RWPE2 (cell line): ENCODE measurements around the gene ARPC2.

Experiments
- ATAC-seq: fragments of 200-7000 bp; cut with Tn5 transposase; 3 replicates; pipeline ENCODE4 v1.9.1; 2021; ENCODE audit warnings: low read depth
- DNase-seq: peaks from one replicate; pipeline ENCODE4 v3.0.0-alpha.2; 2020; ENCODE audit warnings: low spot score
- H3K27ac ChIP-seq: fragments of 450-650 bp; 2 replicates; pipeline ENCODE4 v1.5.1; 2017; ENCODE audit warnings: mild to moderate bottlenecking; ENCODE audit not compliant: poor library complexity, severe bottlenecking
- H3K27me3 ChIP-seq: fragments of 250-450 bp; sonication (Bioruptor Pico); 2 replicates; pipeline ENCODE4 v1.5.1; 2021; ENCODE audit warnings: mild to moderate bottlenecking, moderate library complexity; ENCODE audit not compliant: insufficient read depth, poor library complexity, severe bottlenecking
- H3K36me3 ChIP-seq: fragments of 250-450 bp; sonication (Bioruptor Pico); 2 replicates; pipeline ENCODE4 v1.5.1; 2020; ENCODE audit warnings: low read depth, mild to moderate bottlenecking, moderate library complexity
- H3K4me1 ChIP-seq: fragments of 250-450 bp; sonication (Bioruptor Pico); 2 replicates; pipeline ENCODE4 v1.5.1; 2021; ENCODE audit warnings: mild to moderate bottlenecking, moderate library complexity; ENCODE audit not compliant: insufficient read depth, poor library complexity, severe bottlenecking
- H3K4me3 ChIP-seq: fragments of 250-450 bp; sonication (Bioruptor Pico); 2 replicates; pipeline ENCODE4 v1.5.1; 2021; ENCODE audit warnings: mild to moderate bottlenecking, moderate library complexity; ENCODE audit not compliant: severe bottlenecking
- H3K9me3 ChIP-seq: fragments of 250-450 bp; sonication (Bioruptor Pico); 2 replicates; pipeline ENCODE4 v1.5.1; 2021; ENCODE audit warnings: mild to moderate bottlenecking, moderate library complexity; ENCODE audit not compliant: severe bottlenecking
- CTCF ChIP-seq: fragments of 450-650 bp; IDR thresholded peaks from one replicate; pipeline ENCODE4 v1.5.1; 2017; ENCODE audit warnings: mild to moderate bottlenecking, moderate library complexity; ENCODE audit not compliant: poor library complexity, severe bottlenecking

The ARPC2 gene

GRCh38 chr2:218229239-218229638 lies 12.2 kb downstream of the ARPC2 start:
- no peak for TF ChIP-seq CTCF
- Histone ChIP-seq H3K27ac (peak overlapping the region; percentile 96), H3K36me3 (peaks cover 95% of the 10 kb centered on the region), H3K27me3 (no peaks in the 10 kb centered on the region), H3K9me3 (no peaks in the 10 kb centered on the region), H3K4me1 (peaks cover 31% of the 10 kb centered on the region), H3K4me3 (no peak overlapping the region)
- peak; percentile 96 for ATAC-seq
- DNase-seq, result no peak

GRCh38 chr2:218229851-218230250 lies 12.9 kb downstream of the ARPC2 start:
- Histone ChIP-seq H3K9me3 (no peaks in the 10 kb centered on the region), H3K27ac (peak overlapping the region; percentile 96), H3K27me3 (no peaks in the 10 kb centered on the region), H3K36me3 (peaks cover 95% of the 10 kb centered on the region), H3K4me1 (peaks cover 31% of the 10 kb centered on the region), H3K4me3 (no peak overlapping the region)
- DNase-seq (no peak), ATAC-seq (peak; percentile 60)
- no peak for TF ChIP-seq CTCF

- DNase-seq, result no peak
- ATAC-seq, result no peak
- H3K4me1 ChIP-seq, result peaks cover 31% of the 10 kb centered on the region
- H3K36me3 ChIP-seq, result peaks cover 95% of the 10 kb centered on the region
- H3K4me3 ChIP-seq, result no peak overlapping the region
- peak overlapping the region; percentile 96 for H3K27ac ChIP-seq
- no peaks in the 10 kb centered on the region for H3K9me3 ChIP-seq
- no peaks in the 10 kb centered on the region for H3K27me3 ChIP-seq
- TF ChIP-seq CTCF, result no peak
Measured at GRCh38 chr2:218230882-218231281, 13.9 kb downstream of the ARPC2 start.

GRCh38 chr2:218233543-218233942 lies 16.6 kb downstream of the ARPC2 start:
- TF ChIP-seq CTCF, result no peak

GRCh38 chr2:218234521-218234920 lies 17.5 kb downstream of the ARPC2 start:
- DNase-seq (no peak), ATAC-seq (no peak)
- H3K4me3 ChIP-seq, result no peak overlapping the region
- no peak for TF ChIP-seq CTCF
- peaks cover 12% of the 10 kb centered on the region for H3K4me1 ChIP-seq
- H3K9me3 ChIP-seq, result no peaks in the 10 kb centered on the region
- no peak overlapping the region for H3K27ac ChIP-seq
- H3K36me3 ChIP-seq, result peaks cover 100% of the 10 kb centered on the region
- no peaks in the 10 kb centered on the region for H3K27me3 ChIP-seq

More at GRCh38 chr2:218233543-218233942, 16.6 kb downstream of the ARPC2 start:
- Histone ChIP-seq H3K9me3 (no peaks in the 10 kb centered on the region), H3K4me3 (no peak overlapping the region), H3K36me3 (peaks cover 98% of the 10 kb centered on the region), H3K27ac (no peak overlapping the region), H3K4me1 (peaks cover 21% of the 10 kb centered on the region), H3K27me3 (no peaks in the 10 kb centered on the region)
- DNase-seq (no peak), ATAC-seq (no peak)
